CD8-positive, alpha-beta memory T cell (primary cell): Measurements from ENCODE around the gene POU5F1. TPM values are rescaled to one million over a fixed set of nuclear protein-coding genes. Genes with fewer than 3 reads are reported as not detected.
A peak's percentile ranks its signal among the peaks of the same experiment; 100 is the strongest.

Experiments used
- CTCF ChIA-PET: fragments of 350-600 bp; sonication (Branson Sonifier 250); formaldehyde crosslinking; loops from one replicate; lab custom pipeline; 2021; ENCODE audit warnings: antibody characterized with exemption; lab: Charles Lee
- POLR2A ChIA-PET: fragments of 350-600 bp; sonication (Branson Sonifier 250); formaldehyde crosslinking; loops from one replicate; lab custom pipeline; 2021; ENCODE audit warnings: antibody characterized with exemption; lab: Charles Lee
- DNase-seq, 5 donors: peaks; one replicate each; pipeline versions ENCODE4 v3.0.0 to v3.0.0-alpha.2; 2020 to 2022; ENCODE audit warnings: mixed read lengths in 1 of 5
- H3K27ac ChIP-seq: one replicate; pipeline ENCODE4 v1.7.0; 2013; ENCODE audit warnings: low read depth, mild to moderate bottlenecking, low read length, moderate library complexity
- H3K27me3 ChIP-seq: 2 replicates; pipeline ENCODE4 v1.7.0; 2013; ENCODE audit warnings: low read length, mild to moderate bottlenecking; ENCODE audit not compliant: insufficient read depth, poor library complexity, severe bottlenecking
- H3K36me3 ChIP-seq: 2 replicates; pipeline ENCODE4 v1.7.0; 2013; ENCODE audit warnings: mild to moderate bottlenecking, low read length, moderate library complexity; ENCODE audit not compliant: insufficient read depth
- H3K4me1 ChIP-seq: 2 replicates; pipeline ENCODE4 v1.7.0; 2013; ENCODE audit warnings: mild to moderate bottlenecking, low read length, moderate library complexity; ENCODE audit not compliant: insufficient read depth
- H3K4me3 ChIP-seq: 2 replicates; pipeline ENCODE4 v1.7.0; 2013; ENCODE audit warnings: mild to moderate bottlenecking, low read length
- H3K9me3 ChIP-seq: 2 replicates; pipeline ENCODE4 v1.7.0; 2013; ENCODE audit warnings: mild to moderate bottlenecking, low read length
- H3K27ac Mint-ChIP-seq, 8 donors: one replicate each; pipeline ENCODE4 v1.8.0; 2020 to 2021; ENCODE audit warnings: mixed read lengths in 8 of 8, mild to moderate bottlenecking in 6 of 8, inconsistent platforms in 3 of 8, moderate library complexity in 3 of 8
- H3K27me3 Mint-ChIP-seq, 2 donors: one replicate each; pipeline ENCODE4 v1.8.0; 2020 to 2021; ENCODE audit warnings: mixed read lengths in 2 of 2, mild to moderate bottlenecking in 1 of 2, moderate library complexity in 1 of 2
- H3K36me3 Mint-ChIP-seq, 3 donors: one replicate each; pipeline ENCODE4 v1.8.0; 2020 to 2021; ENCODE audit warnings: mixed read lengths in 3 of 3, inconsistent platforms in 1 of 3, mild to moderate bottlenecking in 1 of 3
- H3K4me1 Mint-ChIP-seq, 3 donors: one replicate each; pipeline ENCODE4 v1.8.0; 2020 to 2021; ENCODE audit warnings: mixed read lengths in 3 of 3, inconsistent platforms in 1 of 3, mild to moderate bottlenecking in 1 of 3
- H3K4me3 Mint-ChIP-seq, 7 donors: one replicate each; pipeline ENCODE4 v1.8.0; 2020 to 2021; ENCODE audit warnings: mixed read lengths in 7 of 7, mild to moderate bottlenecking in 6 of 7, moderate library complexity in 4 of 7, inconsistent platforms in 2 of 7
- H3K9me3 Mint-ChIP-seq, 5 donors: one replicate each; pipeline ENCODE4 v1.8.0; 2020 to 2022; ENCODE audit warnings: mixed read lengths in 5 of 5, mild to moderate bottlenecking in 3 of 5, moderate library complexity in 2 of 5, inconsistent platforms in 1 of 5
- polyA plus RNA-seq: library from polyadenylated mRNA; unstranded; fragments of 300-500 nt; fragmentation: Illumina TruSeq; gene quantifications from one replicate; pipeline ENCODE4 v1.2.3, GENCODE V29; 2021
- total RNA-seq, 2 experiments: library from RNA; stranded (reverse); gene quantifications; one replicate each; pipeline ENCODE4 v1.2.3, GENCODE V29; 2021

POU5F1 gene
- total and polyA plus RNA-seq, 3 experiments from 2014 or later: not detected

DNA sequence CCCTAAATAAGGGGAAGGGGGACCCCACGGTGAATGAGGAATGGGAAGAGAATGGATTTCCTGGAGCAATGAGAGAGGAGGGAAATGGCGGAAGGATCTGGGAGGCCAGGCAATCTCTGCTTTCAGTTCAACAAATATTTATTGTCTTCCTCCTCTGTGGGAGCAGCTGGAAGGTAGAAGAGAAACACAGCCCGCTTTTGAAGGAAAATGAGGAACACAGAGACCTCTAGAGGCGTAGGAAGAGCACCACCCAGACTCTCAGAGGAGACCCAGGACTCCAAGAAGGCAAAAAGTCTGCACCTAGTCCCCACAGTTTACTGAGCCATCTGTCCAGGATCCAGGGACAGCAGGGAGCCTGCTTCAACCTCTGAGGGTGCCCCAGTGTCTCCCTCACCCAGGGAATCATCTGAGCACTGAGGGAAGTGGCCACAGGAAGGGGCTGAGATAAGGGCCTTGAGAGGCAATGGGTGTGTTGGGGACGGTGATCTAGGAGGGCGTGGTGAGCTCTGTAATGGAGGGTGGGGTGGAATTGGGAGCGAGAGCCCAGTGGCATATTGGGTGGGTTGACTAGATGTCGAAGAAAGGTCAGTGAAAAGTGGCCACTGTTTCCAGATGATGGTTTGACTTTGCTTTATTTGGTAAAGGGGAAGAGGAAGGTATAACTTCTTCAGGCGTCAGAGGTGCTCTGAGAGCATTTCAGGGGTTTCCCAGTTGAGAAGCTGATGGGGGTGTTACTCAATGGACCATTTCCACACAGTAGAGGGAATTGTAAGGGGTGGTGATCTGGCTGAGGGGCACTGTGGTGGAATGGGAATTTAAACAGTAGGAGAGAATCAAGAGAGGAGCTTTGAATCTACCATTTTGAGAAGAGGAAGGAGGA, 55.3 kb downstream of the POU5F1 start:
- CTCF ChIA-PET: interaction anchor here (1.3 to 2.3 kb wide), 3 partner anchors 11 to 28 kb away, joined by 3 to 9 read pairs (median 3); no protein-coding TSS in a partner anchor
- Mint-ChIP-seq H3K4me3 (no peak overlapping the region), H3K27ac (peak overlapping the region in 4 of 8 donors; percentile 22 to 74 (median 50)), H3K4me1 (peaks cover 0 to 5% (median 3%) of the 10 kb centered on the region in 3 donors), H3K36me3 (no peaks in the 10 kb centered on the region), H3K27me3 (peaks cover 24 to 42% of the 10 kb centered on the region in 2 donors), H3K9me3 (no peaks in the 10 kb centered on the region)
- H3K36me3 ChIP-seq: no peaks in the 10 kb centered on the region
- POLR2A ChIA-PET: interaction anchor here (0.6 kb wide), 2 partner anchors 21 to 23 kb away, joined by 3 to 4 read pairs; no protein-coding TSS in a partner anchor
- H3K9me3 ChIP-seq: no peaks in the 10 kb centered on the region
- H3K27me3 ChIP-seq: no peaks in the 10 kb centered on the region
- DNase-seq: peak in 1 of 5 donors; percentile 11
- no peak overlapping the region for H3K4me3 ChIP-seq
- H3K4me1 ChIP-seq: no peaks in the 10 kb centered on the region
- H3K27ac ChIP-seq: no peak overlapping the region

DNA sequence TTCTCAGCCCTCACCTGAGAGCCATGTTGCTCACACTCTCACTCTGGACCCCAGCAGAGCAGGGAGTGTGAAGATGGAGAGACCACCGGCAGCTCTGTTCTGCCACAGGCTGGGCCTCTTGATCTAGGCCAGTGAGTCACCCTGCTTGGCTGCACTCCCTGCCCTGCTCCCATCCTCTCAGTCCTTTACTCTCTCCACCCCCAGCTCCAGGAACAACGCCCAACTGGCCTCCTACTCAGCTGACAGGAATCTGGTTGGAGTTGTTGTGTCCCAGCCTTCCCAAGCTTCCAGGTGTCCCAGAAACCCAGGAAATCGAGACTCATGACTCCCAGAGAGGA, 56.0 kb downstream of the POU5F1 start, which contains the start of gene PSORS1C1:
Gene PSORS1C1, plus strand, starts transcription at position 260 of the 338 bp plus-strand sequence. CDS start 14,833 bp downstream, outside the sequence.
- Mint-ChIP-seq H3K27me3 (peaks cover 30 to 49% of the 10 kb centered on the region in 2 donors), H3K27ac (peak within 1 kb of the TSS in 5 of 8 donors; percentile 22 to 74 (median 63)), H3K36me3 (no peaks in the 10 kb centered on the region), H3K4me3 (no peak within 1 kb of the TSS), H3K9me3 (no peaks in the 10 kb centered on the region), H3K4me1 (peaks cover 0 to 5% (median 3%) of the 10 kb centered on the region in 3 donors)
- no peaks in the 10 kb centered on the region for H3K36me3 ChIP-seq
- no peaks in the 10 kb centered on the region for H3K27me3 ChIP-seq
- POLR2A ChIA-PET: interaction anchor here (0.6 kb wide), 1 partner anchor 20 kb away, joined by 4 read pairs; no protein-coding TSS in a partner anchor
- no peak within 1 kb of the TSS for H3K27ac ChIP-seq
- DNase-seq: no peak
- no peaks in the 10 kb centered on the region for H3K4me1 ChIP-seq
- H3K9me3 ChIP-seq: no peaks in the 10 kb centered on the region
- CTCF ChIA-PET: interaction anchor here (1.3 to 2.0 kb wide), 2 partner anchors 14 to 27 kb away, joined by 3 to 6 read pairs; no protein-coding TSS in a partner anchor
- no peak within 1 kb of the TSS for H3K4me3 ChIP-seq

Other genes with a start within 250 kb of the POU5F1 start
- gene SFTA2, start 238.5 kb downstream of the POU5F1 start, total RNA-seq: not detected
- gene SFTA2, start 238.5 kb downstream of the POU5F1 start, polyA plus RNA-seq: not detected
- not detected for gene MUCL3, start 229.7 kb downstream of the POU5F1 start, total RNA-seq
- not detected for gene MUCL3, start 229.7 kb downstream of the POU5F1 start, polyA plus RNA-seq
- gene MUC21, start 187.0 kb downstream of the POU5F1 start, total RNA-seq: not detected
- gene MUC21, start 187.0 kb downstream of the POU5F1 start, polyA plus RNA-seq: not detected
- not detected for gene MUC22, start 160.2 kb downstream of the POU5F1 start, total RNA-seq
- gene MUC22, start 160.2 kb downstream of the POU5F1 start, polyA plus RNA-seq: not detected
- gene C6orf15, start 58.1 kb downstream of the POU5F1 start, total RNA-seq: not detected
- not detected for gene C6orf15, start 58.1 kb downstream of the POU5F1 start, polyA plus RNA-seq
- not detected for gene PSORS1C1, start 55.9 kb downstream of the POU5F1 start, total RNA-seq
- gene PSORS1C1, start 55.9 kb downstream of the POU5F1 start, polyA plus RNA-seq: not detected
- not detected for gene CDSN, start 50.2 kb downstream of the POU5F1 start, total RNA-seq
- not detected for gene CDSN, start 50.2 kb downstream of the POU5F1 start, polyA plus RNA-seq
- gene PSORS1C2, start 31.6 kb downstream of the POU5F1 start, total RNA-seq: not detected
- not detected for gene PSORS1C2, start 31.6 kb downstream of the POU5F1 start, polyA plus RNA-seq
- gene CCHCR1, start 12.9 kb downstream of the POU5F1 start, total RNA-seq: 10 to 100 TPM; 45.9 to 46.1 TPM
- gene CCHCR1, start 12.9 kb downstream of the POU5F1 start, polyA plus RNA-seq: 7.4 TPM
- gene TCF19, start 12.1 kb downstream of the POU5F1 start, total RNA-seq: 100 to 1,000 TPM; 102 to 103 TPM
- gene TCF19, start 12.1 kb downstream of the POU5F1 start, polyA plus RNA-seq: 11.6 TPM
- gene HLA-C, start 101.4 kb upstream of the POU5F1 start, total RNA-seq: 100 to 1,000 TPM; 823 to 860 TPM
- gene HLA-C, start 101.4 kb upstream of the POU5F1 start, polyA plus RNA-seq: 4,018 TPM
- 1,000 to 10,000 TPM; 3,705 to 3,812 TPM for gene HLA-B, start 186.5 kb upstream of the POU5F1 start, total RNA-seq
- 8,337 TPM for gene HLA-B, start 186.5 kb upstream of the POU5F1 start, polyA plus RNA-seq
- gene MICA, start 232.9 kb upstream of the POU5F1 start, total RNA-seq: 10 to 100 TPM; 12.4 to 12.8 TPM
- gene MICA, start 232.9 kb upstream of the POU5F1 start, polyA plus RNA-seq: 8.2 TPM